Measurements from ENCODE around the gene PIP4K2B.
A peak's percentile ranks its signal among the peaks of the same experiment; 100 is the strongest.

PIP4K2B gene

DNA sequence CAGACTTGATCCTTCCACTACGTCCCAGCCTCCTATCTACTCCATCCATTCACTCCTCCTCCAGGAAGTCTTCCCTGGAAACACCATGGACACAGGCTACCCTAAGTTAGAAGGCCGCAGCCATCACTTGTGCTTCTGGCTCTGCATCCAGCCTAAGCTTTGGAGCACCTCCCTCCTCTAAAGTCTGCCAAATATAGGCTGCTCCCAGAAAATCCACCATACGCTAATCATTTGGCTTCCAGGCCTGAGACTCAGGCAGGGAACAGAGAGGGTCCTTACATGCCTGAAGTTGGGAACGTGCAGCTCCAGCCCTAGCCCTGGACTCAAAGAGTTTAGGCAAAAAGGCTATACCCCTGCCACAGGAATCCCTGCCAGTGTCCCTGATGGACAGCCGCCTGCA is 57.9 kb downstream of the PIP4K2B start:
- no peak overlapping the region for H2AK5ac ChIP-seq (ENCODE audit: low read length, severe bottlenecking)
- 95% methylated on average over 5 of the region's 5 CpGs for WGBS

DNA sequence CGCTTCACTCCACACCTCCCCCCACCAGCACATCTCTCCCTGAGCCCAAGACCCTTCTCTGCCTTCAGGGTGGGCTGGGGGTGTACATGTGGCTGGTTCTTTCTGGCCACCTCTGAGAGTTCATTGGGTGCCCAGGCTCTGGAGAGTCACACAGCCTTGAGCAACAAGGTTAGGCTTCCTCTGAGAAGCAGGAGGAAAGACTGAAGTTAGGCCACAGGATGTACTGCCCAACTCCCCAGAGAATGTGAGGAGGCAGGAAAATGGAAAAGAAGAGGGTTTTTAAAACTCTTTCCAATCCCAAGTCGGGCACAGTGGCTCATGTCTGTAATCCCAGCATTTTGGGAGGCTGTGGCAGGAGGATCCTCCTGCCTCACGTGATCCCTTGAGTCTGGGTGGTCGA is 58.5 kb downstream of the PIP4K2B start:
- H4K91ac ChIP-seq (ENCODE audit: low read length): no peak overlapping the region
- peaks cover 32% of the 10 kb centered on the region for H3K79me1 ChIP-seq (replicated peaks; ENCODE audit: low read length, poor library complexity, severe bottlenecking)
- no peak overlapping the region for H2AFZ ChIP-seq (ENCODE audit: low read depth, low read length)
- H3K27me3 ChIP-seq (ENCODE audit: control insufficient read depth in 1 of 2, insufficient read depth in 1 of 2, low read length in 2 of 2): no peaks in the 10 kb centered on the region
- peaks cover 38 to 64% of the 10 kb centered on the region in 2 experiments for H3K36me3 ChIP-seq (ENCODE audit: control insufficient read depth in 1 of 2, insufficient read depth in 2 of 2, low read depth in 1 of 2, low read length in 2 of 2)
- H2AK5ac ChIP-seq (ENCODE audit: low read length, severe bottlenecking): no peak overlapping the region
- no peak overlapping the region for H3K18ac ChIP-seq (ENCODE audit: low read depth in 1 of 2, low read length in 2 of 2)
- no peak for DNase-seq
- H2BK5ac ChIP-seq (ENCODE audit: low read depth, low read length, poor library complexity, severe bottlenecking): no peak overlapping the region
- peak overlapping the region; percentile 84 for H3K9ac ChIP-seq (ENCODE audit: low read length)
- no peak overlapping the region for H3K4ac ChIP-seq (ENCODE audit: low read depth in 1 of 2, low read length in 2 of 2)
- no peak overlapping the region for H2BK15ac ChIP-seq (ENCODE audit: low read depth, poor library complexity, severe bottlenecking)
- H3K23ac ChIP-seq (ENCODE audit: low read length in 2 of 2): no peak overlapping the region
- no peak overlapping the region for H3K4me3 ChIP-seq (ENCODE audit: insufficient read depth in 1 of 2, low read depth in 1 of 2, low read length in 2 of 2)
- no peak overlapping the region for H2BK12ac ChIP-seq (ENCODE audit: low read length in 2 of 2)
- H3K14ac ChIP-seq (ENCODE audit: low read length in 2 of 2): no peak overlapping the region
- H2BK120ac ChIP-seq (ENCODE audit: low read depth, low read length): no peak overlapping the region
- WGBS: 95% methylated on average over 3 of the region's 4 CpGs
- no peak overlapping the region for H3K4me2 ChIP-seq (ENCODE audit: low read length, poor library complexity, severe bottlenecking)
- H3K4me1 ChIP-seq (ENCODE audit: control insufficient read depth, insufficient read depth, low read depth, low read length): peaks cover 24% of the 10 kb centered on the region
- H3K9me3 ChIP-seq (ENCODE audit: control insufficient read depth, low read length): no peaks in the 10 kb centered on the region
- no peak overlapping the region for H3K27ac ChIP-seq (ENCODE audit: low read length, poor library complexity, severe bottlenecking)
- peak overlapping the region; percentile 45 for H4K8ac ChIP-seq (ENCODE audit: low read length)

More for the DNA sequence above, 57.9 kb downstream of the PIP4K2B start:
- Histone ChIP-seq H3K27me3 (ENCODE audit: control insufficient read depth in 1 of 2, insufficient read depth in 1 of 2, low read length in 2 of 2) (no peaks in the 10 kb centered on the region), H2BK15ac (ENCODE audit: low read depth, poor library complexity, severe bottlenecking) (no peak overlapping the region), H3K4me1 (ENCODE audit: control insufficient read depth, insufficient read depth, low read depth, low read length) (peaks cover 31% of the 10 kb centered on the region), H2BK12ac (ENCODE audit: low read length in 2 of 2) (no peak overlapping the region), H3K79me1 (replicated peaks; ENCODE audit: low read length, poor library complexity, severe bottlenecking) (peaks cover 32% of the 10 kb centered on the region), H3K9me3 (ENCODE audit: control insufficient read depth, low read length) (no peaks in the 10 kb centered on the region), H3K4me3 (ENCODE audit: insufficient read depth in 1 of 2, low read depth in 1 of 2, low read length in 2 of 2) (no peak overlapping the region), H2BK120ac (ENCODE audit: low read depth, low read length) (no peak overlapping the region), H3K36me3 (ENCODE audit: control insufficient read depth in 1 of 2, insufficient read depth in 2 of 2, low read depth in 1 of 2, low read length in 2 of 2) (peaks cover 33 to 58% of the 10 kb centered on the region in 2 experiments), H3K9ac (ENCODE audit: low read length) (peak overlapping the region; percentile 84), H3K4me2 (ENCODE audit: low read length, poor library complexity, severe bottlenecking) (no peak overlapping the region), H4K91ac (ENCODE audit: low read length) (no peak overlapping the region), H3K14ac (ENCODE audit: low read length in 2 of 2) (no peak overlapping the region), H3K18ac (ENCODE audit: low read depth in 1 of 2, low read length in 2 of 2) (no peak overlapping the region), H3K4ac (ENCODE audit: low read depth in 1 of 2, low read length in 2 of 2) (no peak overlapping the region), H3K23ac (ENCODE audit: low read length in 2 of 2) (no peak overlapping the region), H2AFZ (ENCODE audit: low read depth, low read length) (no peak overlapping the region), H3K27ac (ENCODE audit: low read length, poor library complexity, severe bottlenecking) (no peak overlapping the region), H2BK5ac (ENCODE audit: low read depth, low read length, poor library complexity, severe bottlenecking) (no peak overlapping the region), H4K8ac (ENCODE audit: low read length) (no peak overlapping the region)
- no peak for DNase-seq

DNA sequence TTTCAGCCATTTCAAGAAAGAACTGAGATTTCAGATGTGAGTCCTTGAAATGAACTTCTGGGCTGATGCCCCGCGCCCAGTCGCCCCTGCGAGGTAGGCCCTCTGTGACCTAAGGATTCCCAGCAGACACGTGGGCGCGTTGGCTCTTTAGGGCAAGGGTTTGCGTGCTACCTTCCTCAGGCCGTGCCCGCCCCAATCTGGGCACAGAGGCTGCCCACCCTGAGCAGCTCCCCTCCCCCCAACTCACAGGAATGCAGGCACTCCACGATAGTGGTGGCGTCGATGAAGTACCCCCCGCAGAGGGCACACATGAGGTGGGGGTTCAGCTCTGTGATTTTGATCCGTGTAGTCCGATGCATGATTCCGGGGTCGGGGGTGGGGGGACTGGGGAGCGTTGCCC is 59.3 kb downstream of the PIP4K2B start:
- H2AK5ac ChIP-seq (ENCODE audit: low read length, severe bottlenecking): no peak overlapping the region
- H3K36me3 ChIP-seq (ENCODE audit: control insufficient read depth in 1 of 2, insufficient read depth in 2 of 2, low read depth in 1 of 2, low read length in 2 of 2): peaks cover 44 to 71% of the 10 kb centered on the region in 2 experiments
- H3K18ac ChIP-seq (ENCODE audit: low read depth in 1 of 2, low read length in 2 of 2): no peak overlapping the region
- no peak overlapping the region for H4K91ac ChIP-seq (ENCODE audit: low read length)
- no peak for DNase-seq
- H3K79me1 ChIP-seq (replicated peaks; ENCODE audit: low read length, poor library complexity, severe bottlenecking): peaks cover 34% of the 10 kb centered on the region
- peaks cover 24% of the 10 kb centered on the region for H3K4me1 ChIP-seq (ENCODE audit: control insufficient read depth, insufficient read depth, low read depth, low read length)
- H3K4me2 ChIP-seq (ENCODE audit: low read length, poor library complexity, severe bottlenecking): no peak overlapping the region
- H3K27ac ChIP-seq (ENCODE audit: low read length, poor library complexity, severe bottlenecking): no peak overlapping the region
- no peaks in the 10 kb centered on the region for H3K9me3 ChIP-seq (ENCODE audit: control insufficient read depth, low read length)
- no peak overlapping the region for H2BK12ac ChIP-seq (ENCODE audit: low read length in 2 of 2)
- H4K8ac ChIP-seq (ENCODE audit: low read length): no peak overlapping the region
- H3K4ac ChIP-seq (ENCODE audit: low read depth in 1 of 2, low read length in 2 of 2): no peak overlapping the region
- H2BK15ac ChIP-seq (ENCODE audit: low read depth, poor library complexity, severe bottlenecking): no peak overlapping the region
- H3K23ac ChIP-seq (ENCODE audit: low read length in 2 of 2): no peak overlapping the region
- no peak overlapping the region for H2AFZ ChIP-seq (ENCODE audit: low read depth, low read length)
- no peaks in the 10 kb centered on the region for H3K27me3 ChIP-seq (ENCODE audit: control insufficient read depth in 1 of 2, insufficient read depth in 1 of 2, low read length in 2 of 2)
- H3K4me3 ChIP-seq (ENCODE audit: insufficient read depth in 1 of 2, low read depth in 1 of 2, low read length in 2 of 2): no peak overlapping the region
- no peak overlapping the region for H3K9ac ChIP-seq (ENCODE audit: low read length)
- H3K14ac ChIP-seq (ENCODE audit: low read length in 2 of 2): no peak overlapping the region
- 98% methylated on average over 19 of the region's 19 CpGs for WGBS
- H2BK120ac ChIP-seq (ENCODE audit: low read depth, low read length): no peak overlapping the region
- H2BK5ac ChIP-seq (ENCODE audit: low read depth, low read length, poor library complexity, severe bottlenecking): no peak overlapping the region

DNA sequence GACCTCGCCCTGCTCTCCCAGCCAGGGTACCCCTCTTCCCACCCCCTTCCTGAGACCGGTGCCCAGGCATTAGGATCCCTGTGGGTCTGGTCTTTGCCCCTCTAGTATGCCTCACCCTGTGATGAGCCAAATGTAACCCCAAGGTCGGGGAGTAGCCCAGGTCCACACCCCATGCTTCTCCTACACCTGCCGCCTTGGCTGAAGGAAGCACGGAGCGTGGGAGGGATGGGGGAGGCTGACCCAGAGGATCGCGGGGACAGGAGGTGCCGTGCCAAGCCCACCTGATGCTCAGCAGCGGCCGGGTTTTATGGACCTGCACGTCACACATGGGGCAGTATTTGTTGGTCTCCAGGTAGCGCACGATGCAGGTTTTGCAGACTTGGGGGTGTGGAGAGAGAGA is 60.1 kb downstream of the PIP4K2B start:
- Histone ChIP-seq H2BK15ac (ENCODE audit: low read depth, poor library complexity, severe bottlenecking) (no peak overlapping the region), H3K4me3 (ENCODE audit: insufficient read depth in 1 of 2, low read depth in 1 of 2, low read length in 2 of 2) (no peak overlapping the region)
- 98% methylated on average over 11 of the region's 14 CpGs for WGBS

More for the DNA sequence above, 60.1 kb downstream of the PIP4K2B start:
- no peak overlapping the region for H2AK5ac ChIP-seq (ENCODE audit: low read length, severe bottlenecking)
- H4K8ac ChIP-seq (ENCODE audit: low read length): no peak overlapping the region
- no peak overlapping the region for H2BK120ac ChIP-seq (ENCODE audit: low read depth, low read length)
- H3K27ac ChIP-seq (ENCODE audit: low read length, poor library complexity, severe bottlenecking): no peak overlapping the region
- H3K4me1 ChIP-seq (ENCODE audit: control insufficient read depth, insufficient read depth, low read depth, low read length): peaks cover 24% of the 10 kb centered on the region
- no peak overlapping the region for H3K9ac ChIP-seq (ENCODE audit: low read length)
- H2AFZ ChIP-seq (ENCODE audit: low read depth, low read length): no peak overlapping the region
- no peaks in the 10 kb centered on the region for H3K27me3 ChIP-seq (ENCODE audit: control insufficient read depth in 1 of 2, insufficient read depth in 1 of 2, low read length in 2 of 2)
- DNase-seq: no peak
- no peak overlapping the region for H4K91ac ChIP-seq (ENCODE audit: low read length)
- H3K4ac ChIP-seq (ENCODE audit: low read depth in 1 of 2, low read length in 2 of 2): no peak overlapping the region
- no peak overlapping the region for H3K14ac ChIP-seq (ENCODE audit: low read length in 2 of 2)
- no peak overlapping the region for H2BK12ac ChIP-seq (ENCODE audit: low read length in 2 of 2)
- H3K18ac ChIP-seq (ENCODE audit: low read depth in 1 of 2, low read length in 2 of 2): no peak overlapping the region
- H2BK5ac ChIP-seq (ENCODE audit: low read depth, low read length, poor library complexity, severe bottlenecking): no peak overlapping the region
- H3K36me3 ChIP-seq (ENCODE audit: control insufficient read depth in 1 of 2, insufficient read depth in 2 of 2, low read depth in 1 of 2, low read length in 2 of 2): peaks cover 49 to 72% of the 10 kb centered on the region in 2 experiments
- no peak overlapping the region for H3K4me2 ChIP-seq (ENCODE audit: low read length, poor library complexity, severe bottlenecking)
- no peak overlapping the region for H3K23ac ChIP-seq (ENCODE audit: low read length in 2 of 2)
- peaks cover 36% of the 10 kb centered on the region for H3K79me1 ChIP-seq (replicated peaks; ENCODE audit: low read length, poor library complexity, severe bottlenecking)
- no peaks in the 10 kb centered on the region for H3K9me3 ChIP-seq (ENCODE audit: control insufficient read depth, low read length)

All from mesenchymal stem cell (in vitro differentiated cells and primary cell).